ENCODE results near the gene DDIT4.
A peak's percentile ranks its signal among the peaks of the same experiment; 100 is the strongest.
"Not testable (repeated sequence)": the region's sequence is repeated elsewhere in the genome, so short reads cannot be mapped to it uniquely, and the experiment has no call there.

DDIT4 gene

GRCh38 chr10:72277340-72277995 is 3.7 kb downstream of the DDIT4 start:
- peak; percentile 86 for DNase-seq (ENCODE audit: low read depth)
- peak overlapping the region; percentile 77 for H3K4me3 ChIP-seq (ENCODE audit: low read depth, low read length)
- no peak for TF ChIP-seq CTCF (conservative IDR thresholded peaks at IDR 0.05; ENCODE audit: low read depth, low read length)

- DNase-seq (ENCODE audit: low read depth), result peak; percentile 50
- no peak overlapping the region for H3K4me3 ChIP-seq (ENCODE audit: low read depth, low read length)
- no peak for TF ChIP-seq CTCF (conservative IDR thresholded peaks at IDR 0.05; ENCODE audit: low read depth, low read length)
These were observed 4.4 kb downstream of the DDIT4 start for GRCh38 chr10:72277996-72278667.

- TF ChIP-seq CTCF (conservative IDR thresholded peaks at IDR 0.05; ENCODE audit: low read depth, low read length), result peak; percentile 28
- no peak for DNase-seq (ENCODE audit: low read depth)
- no peak overlapping the region for H3K4me3 ChIP-seq (ENCODE audit: low read depth, low read length)
These were observed 5.1 kb downstream of the DDIT4 start for GRCh38 chr10:72278668-72279393.

GRCh38 chr10:72279587-72279986 is 5.9 kb downstream of the DDIT4 start:
- DNase-seq (ENCODE audit: low read depth); H3K4me3 ChIP-seq (ENCODE audit: low read depth, low read length): not testable (repeated sequence)

GRCh38 chr10:72283131-72283530 is 9.4 kb downstream of the DDIT4 start:
- TF ChIP-seq CTCF (conservative IDR thresholded peaks at IDR 0.05; ENCODE audit: low read depth, low read length), result no peak
- no peak for DNase-seq (ENCODE audit: low read depth)
- H3K4me3 ChIP-seq (ENCODE audit: low read depth, low read length), result no peak overlapping the region

GRCh38 chr10:72285972-72286521 is 12.3 kb downstream of the DDIT4 start:
- TF ChIP-seq CTCF (conservative IDR thresholded peaks at IDR 0.05; ENCODE audit: low read depth, low read length), result no peak
- peak; percentile 72 for DNase-seq (ENCODE audit: low read depth)
- no peak overlapping the region for H3K4me3 ChIP-seq (ENCODE audit: low read depth, low read length)

GRCh38 chr10:72291019-72291532 is 17.4 kb downstream of the DDIT4 start:
- DNase-seq (ENCODE audit: low read depth), result no peak
- no peak overlapping the region for H3K4me3 ChIP-seq (ENCODE audit: low read depth, low read length)
- TF ChIP-seq CTCF (conservative IDR thresholded peaks at IDR 0.05; ENCODE audit: low read depth, low read length), result no peak

Data from choroid plexus epithelial cell (primary cell).